ENCODE data around the gene TNK2.

TNK2 gene

GRCh38 chr3:195900436-195901355 lies 7.7 kb downstream of the TNK2 start:
- Histone ChIP-seq H4K20me1 (ENCODE audit: insufficient read depth, low read length) (peaks cover 23% of the 10 kb centered on the region), H3K4me3 (ENCODE audit: low read depth in 1 of 2, low read length in 2 of 2) (no peak overlapping the region), H3K4me2 (ENCODE audit: insufficient read depth, low read length) (no peak overlapping the region), H3K36me3 (ENCODE audit: insufficient read depth, low read length) (no peaks in the 10 kb centered on the region), H3K27ac (ENCODE audit: low read length) (no peak overlapping the region), H3K4me1 (ENCODE audit: insufficient read depth, low read length) (peaks cover 9% of the 10 kb centered on the region), H2AFZ (ENCODE audit: low read depth, low read length) (no peak overlapping the region), H3K79me2 (ENCODE audit: insufficient read depth, low read length) (peaks cover 31% of the 10 kb centered on the region), H3K9me3 (ENCODE audit: insufficient read depth, low read length, severe bottlenecking) (no peaks in the 10 kb centered on the region), H3K27me3 (ENCODE audit: insufficient read depth, low read length, poor library complexity) (no peaks in the 10 kb centered on the region), H3K9ac (ENCODE audit: low read depth, low read length) (no peak overlapping the region)
- DNase-seq (no peak), ATAC-seq (ENCODE audit: insufficient read depth, low read depth) (no peak)
- no peak for TF ChIP-seq EZH2 (IDR thresholded peaks at IDR 0.05; ENCODE audit: borderline replicate concordance, low read depth, low read length, severe bottlenecking)
- TF ChIP-seq, protein P1, sequence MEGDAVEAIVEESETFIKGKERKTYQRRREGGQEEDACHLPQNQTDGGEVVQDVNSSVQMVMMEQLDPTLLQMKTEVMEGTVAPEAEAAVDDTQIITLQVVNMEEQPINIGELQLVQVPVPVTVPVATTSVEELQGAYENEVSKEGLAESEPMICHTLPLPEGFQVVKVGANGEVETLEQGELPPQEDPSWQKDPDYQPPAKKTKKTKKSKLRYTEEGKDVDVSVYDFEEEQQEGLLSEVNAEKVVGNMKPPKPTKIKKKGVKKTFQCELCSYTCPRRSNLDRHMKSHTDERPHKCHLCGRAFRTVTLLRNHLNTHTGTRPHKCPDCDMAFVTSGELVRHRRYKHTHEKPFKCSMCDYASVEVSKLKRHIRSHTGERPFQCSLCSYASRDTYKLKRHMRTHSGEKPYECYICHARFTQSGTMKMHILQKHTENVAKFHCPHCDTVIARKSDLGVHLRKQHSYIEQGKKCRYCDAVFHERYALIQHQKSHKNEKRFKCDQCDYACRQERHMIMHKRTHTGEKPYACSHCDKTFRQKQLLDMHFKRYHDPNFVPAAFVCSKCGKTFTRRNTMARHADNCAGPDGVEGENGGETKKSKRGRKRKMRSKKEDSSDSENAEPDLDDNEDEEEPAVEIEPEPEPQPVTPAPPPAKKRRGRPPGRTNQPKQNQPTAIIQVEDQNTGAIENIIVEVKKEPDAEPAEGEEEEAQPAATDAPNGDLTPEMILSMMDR (IDR thresholded peaks at IDR 0.05; ENCODE audit: borderline replicate concordance, extremely low read depth, low read length, poor library complexity, severe bottlenecking) = no peak

DNA sequence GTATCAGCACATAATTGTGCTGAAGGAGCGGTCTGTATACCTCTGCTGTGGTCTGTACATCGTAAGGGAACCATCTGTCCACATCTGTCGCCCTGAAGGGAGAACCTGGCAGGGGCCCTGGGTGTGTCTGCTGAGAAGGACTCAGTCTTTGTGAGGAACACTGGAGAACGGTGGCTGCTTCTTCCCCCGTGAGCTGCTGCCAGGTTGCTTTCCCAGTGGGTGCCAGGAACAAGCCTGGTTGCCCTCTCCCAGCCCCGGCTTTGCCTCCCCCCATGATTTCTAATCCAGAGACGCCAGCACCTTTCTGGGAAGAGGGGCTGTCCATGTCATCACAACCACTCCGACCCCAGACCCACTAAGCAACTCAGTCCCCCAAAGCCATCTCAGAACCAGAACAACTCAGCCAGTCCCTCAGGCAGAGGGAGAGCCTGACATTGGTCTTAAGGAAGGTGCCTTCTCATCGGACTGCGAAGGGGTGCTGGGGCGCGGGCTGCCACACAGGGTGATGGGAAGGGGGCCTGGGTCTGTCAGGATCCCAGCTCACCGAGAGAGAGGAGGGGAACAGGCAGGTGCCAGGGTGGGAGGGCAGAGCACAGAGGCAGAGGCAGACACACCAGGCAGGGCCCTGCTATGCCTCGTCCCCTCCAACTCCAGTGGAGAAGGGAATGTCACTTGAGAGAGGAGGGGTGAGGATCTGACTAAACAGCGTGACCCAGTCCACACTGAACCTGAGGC lies 8.5 kb downstream of the TNK2 start:
- H3K9ac ChIP-seq (ENCODE audit: low read depth, low read length) = no peak overlapping the region
- H3K4me2 ChIP-seq (ENCODE audit: insufficient read depth, low read length) = no peak overlapping the region

DNA sequence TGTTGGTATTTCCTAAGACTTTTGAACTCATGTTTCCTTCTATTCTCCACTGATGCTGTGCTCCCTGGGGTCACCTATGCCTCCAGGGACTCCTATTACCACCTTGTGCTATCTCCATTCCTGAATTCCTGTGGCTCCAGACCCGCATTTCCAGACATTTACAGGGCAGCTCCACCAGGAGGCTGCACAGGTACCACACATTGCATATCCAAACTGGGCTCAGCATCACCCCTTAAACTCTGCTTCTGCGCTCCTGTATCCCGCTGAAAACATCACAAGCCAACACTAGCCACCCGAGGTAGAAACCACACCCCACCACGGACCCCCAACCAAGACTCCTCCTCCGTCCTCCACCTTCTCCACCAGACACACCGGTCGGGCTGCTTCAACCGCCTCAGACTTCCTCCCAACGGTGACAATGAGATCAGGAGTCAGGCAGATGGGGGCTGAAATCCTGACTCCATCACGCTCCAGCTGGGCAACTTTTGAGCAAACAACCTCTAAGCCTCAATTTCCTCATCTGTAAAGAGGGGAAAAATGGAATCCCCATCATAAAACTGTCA lies 10.4 kb downstream of the TNK2 start:
- no peak overlapping the region for H3K27ac ChIP-seq (ENCODE audit: low read length)
- H2AFZ ChIP-seq (ENCODE audit: low read depth, low read length) = no peak overlapping the region
- peaks cover 19% of the 10 kb centered on the region for H3K79me2 ChIP-seq (ENCODE audit: insufficient read depth, low read length)
- DNase-seq (no peak), ATAC-seq (ENCODE audit: insufficient read depth, low read depth) (no peak)
- TF ChIP-seq, protein P1 (IDR thresholded peaks at IDR 0.05; ENCODE audit: borderline replicate concordance, extremely low read depth, low read length, poor library complexity, severe bottlenecking) = no peak
- TF ChIP-seq EZH2 (IDR thresholded peaks at IDR 0.05; ENCODE audit: borderline replicate concordance, low read depth, low read length, severe bottlenecking) = no peak
- H3K9me3 ChIP-seq (ENCODE audit: insufficient read depth, low read length, severe bottlenecking) = no peaks in the 10 kb centered on the region
- no peaks in the 10 kb centered on the region for H3K27me3 ChIP-seq (ENCODE audit: insufficient read depth, low read length, poor library complexity)
- H3K4me1 ChIP-seq (ENCODE audit: insufficient read depth, low read length) = peaks cover 32% of the 10 kb centered on the region
- H3K36me3 ChIP-seq (ENCODE audit: insufficient read depth, low read length) = no peaks in the 10 kb centered on the region
- H3K9ac ChIP-seq (ENCODE audit: low read depth, low read length) = no peak overlapping the region
- H3K4me2 ChIP-seq (ENCODE audit: insufficient read depth, low read length) = no peak overlapping the region
- no peak overlapping the region for H3K4me3 ChIP-seq (ENCODE audit: low read depth in 1 of 2, low read length in 2 of 2)
- peaks cover 34% of the 10 kb centered on the region for H4K20me1 ChIP-seq (ENCODE audit: insufficient read depth, low read length)

More for the DNA sequence above, 8.5 kb downstream of the TNK2 start:
- H2AFZ ChIP-seq (ENCODE audit: low read depth, low read length) = no peak overlapping the region
- H3K4me1 ChIP-seq (ENCODE audit: insufficient read depth, low read length) = peaks cover 17% of the 10 kb centered on the region
- H3K36me3 ChIP-seq (ENCODE audit: insufficient read depth, low read length) = no peaks in the 10 kb centered on the region
- ATAC-seq (ENCODE audit: insufficient read depth, low read depth) (no peak), DNase-seq (no peak)
- TF ChIP-seq EZH2 (IDR thresholded peaks at IDR 0.05; ENCODE audit: borderline replicate concordance, low read depth, low read length, severe bottlenecking) = no peak
- TF ChIP-seq, protein P1 (IDR thresholded peaks at IDR 0.05; ENCODE audit: borderline replicate concordance, extremely low read depth, low read length, poor library complexity, severe bottlenecking) = no peak
- peaks cover 23% of the 10 kb centered on the region for H4K20me1 ChIP-seq (ENCODE audit: insufficient read depth, low read length)
- no peak overlapping the region for H3K4me3 ChIP-seq (ENCODE audit: low read depth in 1 of 2, low read length in 2 of 2)
- H3K27ac ChIP-seq (ENCODE audit: low read length) = no peak overlapping the region
- H3K79me2 ChIP-seq (ENCODE audit: insufficient read depth, low read length) = peaks cover 26% of the 10 kb centered on the region; the same call in 1 of the 2 replicates
- H3K27me3 ChIP-seq (ENCODE audit: insufficient read depth, low read length, poor library complexity) = no peaks in the 10 kb centered on the region
- H3K9me3 ChIP-seq (ENCODE audit: insufficient read depth, low read length, severe bottlenecking) = no peaks in the 10 kb centered on the region

All from DND-41 (cell line).